Measurements from ENCODE around the gene CCR5AS.

Gene CCR5AS

DNA sequence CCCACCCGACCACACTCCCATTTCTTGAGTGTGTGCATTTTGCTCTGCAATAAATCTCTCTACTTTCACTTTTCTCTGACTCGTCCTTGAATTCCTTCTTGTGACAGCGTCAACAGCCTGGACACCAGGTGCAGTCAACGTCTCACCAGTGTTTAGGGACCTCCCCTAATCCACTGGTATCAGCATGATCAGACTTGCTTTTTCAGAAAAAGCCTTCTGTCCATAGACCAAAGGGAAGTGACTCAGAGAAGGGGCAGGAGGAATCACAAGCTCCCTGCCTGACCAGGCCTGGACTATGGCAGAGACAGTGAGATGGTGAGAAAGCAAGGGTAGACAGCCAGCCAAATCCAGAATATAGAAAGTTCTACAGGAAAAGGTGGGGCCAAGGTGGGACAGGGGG is 20.7 kb downstream of the CCR5AS start:
- WGBS, 2 donors: 28 to 58% methylated on average over 4 of the region's 4 CpGs
- Histone ChIP-seq H3K27me3 (no peaks in the 10 kb centered on the region), H3K4me1 (no peaks in the 10 kb centered on the region), H3K36me3 (ENCODE audit: low read depth, missing control alignments) (no peaks in the 10 kb centered on the region), H3K4me3 (no peak overlapping the region), H3K27ac (no peak overlapping the region), H3K9me3 (no peaks in the 10 kb centered on the region)
- no peak for DNase-seq
- intact Hi-C loops (cut with DNase I; ENCODE audit: low total_unique reads): no loop called here
- no peak for TF ChIP-seq POLR2A (IDR thresholded peaks at IDR 0.05)
- no peak for TF ChIP-seq CTCF (IDR thresholded peaks at IDR 0.05)

DNA sequence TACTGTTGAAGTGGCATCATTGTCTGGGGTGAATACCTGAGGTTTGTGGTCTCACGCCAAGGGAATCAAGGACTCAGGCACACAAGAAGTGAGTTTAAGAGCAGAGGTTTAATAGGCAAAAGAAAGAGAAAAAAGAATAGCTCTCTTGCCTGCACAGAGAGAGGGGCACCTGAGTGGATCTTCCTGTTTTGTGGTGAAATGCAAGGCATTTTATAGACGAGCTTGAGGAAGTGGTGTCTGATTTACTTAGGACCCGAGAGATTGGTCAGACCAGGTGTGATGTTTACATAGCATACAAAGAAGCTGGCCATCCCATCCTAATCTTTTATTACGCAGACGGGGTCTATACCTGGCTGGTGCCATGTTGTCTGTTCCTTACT is 22.9 kb downstream of the CCR5AS start:
- Histone ChIP-seq H3K9me3 (no peaks in the 10 kb centered on the region), H3K4me3 (no peak overlapping the region), H3K27me3 (no peaks in the 10 kb centered on the region), H3K27ac (no peak overlapping the region), H3K36me3 (ENCODE audit: low read depth, missing control alignments) (no peaks in the 10 kb centered on the region), H3K4me1 (no peaks in the 10 kb centered on the region)
- 78 to 79% methylated on average over 5 of the region's 5 CpGs for WGBS, 2 donors
- intact Hi-C loops (cut with DNase I; ENCODE audit: low total_unique reads): no loop called here
- no peak for TF ChIP-seq CTCF (IDR thresholded peaks at IDR 0.05)
- TF ChIP-seq POLR2A (IDR thresholded peaks at IDR 0.05): no peak
- no peak for DNase-seq

- intact Hi-C loops (cut with DNase I; ENCODE audit: low total_unique reads): no loop called here
- 64 to 75% methylated on average over 6 of the region's 6 CpGs for WGBS, 2 donors
- no peaks in the 10 kb centered on the region for H3K36me3 ChIP-seq (ENCODE audit: low read depth, missing control alignments)
- no peak overlapping the region for H3K27ac ChIP-seq
- H3K4me1 ChIP-seq: no peaks in the 10 kb centered on the region
- no peak overlapping the region for H3K4me3 ChIP-seq
- no peaks in the 10 kb centered on the region for H3K27me3 ChIP-seq
- no peak for TF ChIP-seq POLR2A (IDR thresholded peaks at IDR 0.05)
- no peak for TF ChIP-seq CTCF (IDR thresholded peaks at IDR 0.05)
- H3K9me3 ChIP-seq: no peaks in the 10 kb centered on the region
- DNase-seq: no peak
Measured at GRCh38 chr3:46383211-46383950, 23.5 kb downstream of the CCR5AS start.

DNA sequence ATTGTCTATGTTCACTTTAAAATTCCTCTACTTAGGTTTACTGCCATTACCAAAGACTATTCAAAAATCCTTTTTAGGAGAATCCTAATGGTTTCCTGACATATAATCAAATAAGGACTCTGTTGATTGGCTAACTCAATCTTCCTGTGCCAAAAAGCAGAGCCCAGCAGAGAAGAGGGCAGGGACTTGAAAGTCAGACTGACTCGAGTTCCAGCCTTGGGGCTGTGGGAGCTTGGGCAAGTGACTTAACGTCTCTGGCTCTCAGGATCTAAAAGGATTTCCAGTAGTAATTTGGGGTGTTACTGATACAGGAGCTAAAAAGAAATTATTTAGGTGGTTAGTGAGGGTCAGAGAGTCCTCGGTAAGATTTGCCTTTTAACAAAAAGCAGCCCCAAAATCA is 25.2 kb downstream of the CCR5AS start:
- Histone ChIP-seq H3K9me3 (no peaks in the 10 kb centered on the region), H3K36me3 (ENCODE audit: low read depth, missing control alignments) (no peaks in the 10 kb centered on the region), H3K4me3 (no peak overlapping the region), H3K4me1 (no peaks in the 10 kb centered on the region), H3K27me3 (no peaks in the 10 kb centered on the region), H3K27ac (no peak overlapping the region)
- 46 to 56% methylated on average over 3 of the region's 3 CpGs for WGBS, 2 donors
- intact Hi-C loops (cut with DNase I; ENCODE audit: low total_unique reads): no loop called here
- DNase-seq: no peak
- TF ChIP-seq CTCF (IDR thresholded peaks at IDR 0.05) (no peak), POLR2A (IDR thresholded peaks at IDR 0.05) (no peak)

Data from testis (tissue), 2 donors.